GM18499 (cell line): ENCODE data around the gene POU2AF1.
"Not testable (repeated sequence)": the region's sequence is repeated elsewhere in the genome, so short reads cannot be mapped to it uniquely, and the experiment has no call there.

Experiments used
- ATAC-seq: cut with Tn5 transposase; IDR thresholded peaks from one replicate; pipeline ENCODE4 v1.9.1; 2021; ENCODE audit warnings: moderate number of reproducible peaks; ENCODE audit not compliant: insufficient read depth, unreplicated experiment

POU2AF1 gene

GRCh38 chr11:111325259-111325658, 53.8 kb downstream of the POU2AF1 start:
- no peak for ATAC-seq

- no peak for ATAC-seq
Measured at GRCh38 chr11:111324277-111324720, 54.8 kb downstream of the POU2AF1 start.

- ATAC-seq, result no peak
Measured at GRCh38 chr11:111322534-111322933, 56.5 kb downstream of the POU2AF1 start.

GRCh38 chr11:111320728-111321568, 58.1 kb downstream of the POU2AF1 start:
- ATAC-seq, result no peak

GRCh38 chr11:111320199-111320598, 58.9 kb downstream of the POU2AF1 start:
- ATAC-seq, result not testable (repeated sequence)

- no peak for ATAC-seq
Measured at GRCh38 chr11:111319296-111319695, 59.8 kb downstream of the POU2AF1 start.

GRCh38 chr11:111312076-111312475, 67.0 kb downstream of the POU2AF1 start:
- ATAC-seq, result no peak

- ATAC-seq, result no peak
Measured at GRCh38 chr11:111310723-111311122, 68.4 kb downstream of the POU2AF1 start.

GRCh38 chr11:111310088-111310487, 69.0 kb downstream of the POU2AF1 start:
- no peak for ATAC-seq

GRCh38 chr11:111309215-111309915, 69.7 kb downstream of the POU2AF1 start:
- ATAC-seq, result no peak

- no peak for ATAC-seq
Measured at GRCh38 chr11:111308140-111308539, 70.9 kb downstream of the POU2AF1 start.

GRCh38 chr11:111307472-111308108, 71.5 kb downstream of the POU2AF1 start:
- no peak for ATAC-seq

GRCh38 chr11:111306321-111306720, 72.8 kb downstream of the POU2AF1 start:
- ATAC-seq, result no peak

GRCh38 chr11:111305876-111306275, 73.2 kb downstream of the POU2AF1 start:
- ATAC-seq, result no peak

- no peak for ATAC-seq
Measured at GRCh38 chr11:111305162-111305802, 73.8 kb downstream of the POU2AF1 start.

GRCh38 chr11:111303461-111303860, 75.6 kb downstream of the POU2AF1 start:
- no peak for ATAC-seq

- no peak for ATAC-seq
Measured at GRCh38 chr11:111302298-111302697, 76.8 kb downstream of the POU2AF1 start.
